ENCODE data around the gene FSTL4.

- TF ChIP-seq ZFP3 (CRISPR knock-in tag; IDR thresholded peaks at IDR 0.05) (no peak), TSHZ2 (CRISPR knock-in tag; IDR thresholded peaks at IDR 0.05) (no peak), CREB5 (CRISPR knock-in tag; IDR thresholded peaks at IDR 0.05; ENCODE audit: low read depth) (no peak), ZC3H10 (CRISPR knock-in tag; IDR thresholded peaks at IDR 0.05) (no peak), PATZ1 (CRISPR knock-in tag; IDR thresholded peaks at IDR 0.05; ENCODE audit: borderline replicate concordance) (no peak), RARB (CRISPR knock-in tag; IDR thresholded peaks at IDR 0.05) (no peak), ZFP30 (CRISPR knock-in tag; IDR thresholded peaks at IDR 0.05) (no peak), POU6F1 (CRISPR knock-in tag; IDR thresholded peaks at IDR 0.05; ENCODE audit: borderline replicate concordance, low read depth) (no peak), CSDC2 (CRISPR knock-in tag; IDR thresholded peaks at IDR 0.05) (no peak)
Measured at GRCh38 chr5:133304178-133304577, 308.2 kb downstream of the FSTL4 start.
